ENCODE data around the gene FUT1. TPM values are rescaled to one million over a fixed set of nuclear protein-coding genes. Genes with fewer than 3 reads are reported as not detected.
"Not testable (repeated sequence)": the region's sequence is repeated elsewhere in the genome, so short reads cannot be mapped to it uniquely, and the experiment has no call there.

FUT1 gene
- total RNA-seq, 1 experiment from 2014 or later: 14.7 TPM

DNA sequence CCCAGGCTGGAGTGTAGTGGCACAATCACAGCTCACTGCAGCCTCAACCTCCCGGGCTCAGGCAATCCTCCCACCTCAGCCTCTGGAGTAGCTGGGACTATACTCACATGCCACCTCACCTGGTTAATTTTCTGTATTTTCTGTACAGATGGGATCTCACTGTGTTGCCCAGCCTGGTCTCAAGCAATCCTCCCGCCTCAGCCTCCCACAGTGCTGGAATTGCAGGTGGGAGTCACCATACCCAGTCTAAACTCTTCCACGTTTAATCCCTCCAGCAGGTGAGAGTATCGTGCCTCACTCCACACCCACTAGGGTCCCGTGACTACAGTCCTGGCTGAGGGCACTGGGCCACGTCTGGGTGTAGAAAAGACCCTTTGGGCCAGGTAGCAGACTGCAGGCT lies 41.9 kb upstream of the FUT1 start:
- Mint-ChIP-seq H3K27me3 (ENCODE audit: insufficient read depth, unreplicated experiment) (no peaks in the 10 kb centered on the region), H3K27ac (ENCODE audit: low read depth, unreplicated experiment) (peak overlapping the region; percentile 84), H3K9me3 (ENCODE audit: unreplicated experiment) (no peaks in the 10 kb centered on the region), H3K4me3 (ENCODE audit: unreplicated experiment) (peak overlapping the region; percentile 73), H3K36me3 (ENCODE audit: insufficient read depth, unreplicated experiment) (peaks cover 11% of the 10 kb centered on the region), H3K4me1 (ENCODE audit: insufficient read depth, unreplicated experiment) (peaks cover 6% of the 10 kb centered on the region)
- POLR2A ChIA-PET: interaction anchor here (1.6 to 3.4 kb wide), 3 partner anchors 16 to 48 kb away, joined by 6 to 32 read pairs (median 8); partner anchors contain the start of gene BCAT2
- intact Hi-C loops (cut with micrococcal nuclease): loop anchor here (2.0 kb wide), 1 partner anchor 177 kb away; no protein-coding TSS in a partner anchor
- BruUV-seq (replicated peaks): no TSS peak
- CTCF ChIA-PET: interaction anchor here (0.7 to 11.9 kb wide), 12 partner anchors 9 to 176 kb away, joined by 3 to 337 read pairs (median 4); partner anchors contain the start of genes BCAT2 and HSD17B14
- TF ChIP-seq, protein P1, sequence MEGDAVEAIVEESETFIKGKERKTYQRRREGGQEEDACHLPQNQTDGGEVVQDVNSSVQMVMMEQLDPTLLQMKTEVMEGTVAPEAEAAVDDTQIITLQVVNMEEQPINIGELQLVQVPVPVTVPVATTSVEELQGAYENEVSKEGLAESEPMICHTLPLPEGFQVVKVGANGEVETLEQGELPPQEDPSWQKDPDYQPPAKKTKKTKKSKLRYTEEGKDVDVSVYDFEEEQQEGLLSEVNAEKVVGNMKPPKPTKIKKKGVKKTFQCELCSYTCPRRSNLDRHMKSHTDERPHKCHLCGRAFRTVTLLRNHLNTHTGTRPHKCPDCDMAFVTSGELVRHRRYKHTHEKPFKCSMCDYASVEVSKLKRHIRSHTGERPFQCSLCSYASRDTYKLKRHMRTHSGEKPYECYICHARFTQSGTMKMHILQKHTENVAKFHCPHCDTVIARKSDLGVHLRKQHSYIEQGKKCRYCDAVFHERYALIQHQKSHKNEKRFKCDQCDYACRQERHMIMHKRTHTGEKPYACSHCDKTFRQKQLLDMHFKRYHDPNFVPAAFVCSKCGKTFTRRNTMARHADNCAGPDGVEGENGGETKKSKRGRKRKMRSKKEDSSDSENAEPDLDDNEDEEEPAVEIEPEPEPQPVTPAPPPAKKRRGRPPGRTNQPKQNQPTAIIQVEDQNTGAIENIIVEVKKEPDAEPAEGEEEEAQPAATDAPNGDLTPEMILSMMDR (IDR thresholded peaks at IDR 0.05; ENCODE audit: unreplicated experiment): no peak
- DNase-seq (ENCODE audit: unreplicated experiment): no peak

DNA sequence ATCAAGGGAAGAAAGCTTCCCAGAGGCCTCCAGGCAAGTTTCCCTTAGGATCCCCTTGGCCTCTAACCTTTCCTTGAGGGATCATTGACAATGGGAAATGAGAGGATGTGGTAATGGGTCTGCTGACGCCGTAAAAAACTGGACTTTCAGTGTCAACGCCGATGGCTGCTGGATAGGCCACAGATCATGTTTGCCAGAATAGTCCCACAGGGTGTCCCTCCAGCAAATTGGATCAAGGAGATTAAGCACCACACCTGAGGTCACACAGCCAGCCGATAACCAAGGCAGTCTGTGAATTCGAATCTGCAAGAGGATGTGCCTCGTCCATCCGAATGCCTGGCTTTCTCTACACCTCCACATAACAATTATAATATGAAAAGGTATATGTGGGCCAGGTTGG lies 40.8 kb upstream of the FUT1 start:
- ChIA-PET CTCF (interaction anchor here (0.6 to 11.9 kb wide), 10 partner anchors 8 to 177 kb away, joined by 3 to 337 read pairs (median 4); partner anchors contain the start of gene HSD17B14), POLR2A (interaction anchor here (3.4 kb wide), 1 partner anchor 17 kb away, joined by 32 read pairs; the partner anchor contains the start of gene BCAT2)
- H3K27me3 Mint-ChIP-seq (ENCODE audit: insufficient read depth, unreplicated experiment): no peaks in the 10 kb centered on the region
- no TSS peak for BruUV-seq (replicated peaks)
- peaks cover 11% of the 10 kb centered on the region for H3K36me3 Mint-ChIP-seq (ENCODE audit: insufficient read depth, unreplicated experiment)
- H3K9me3 Mint-ChIP-seq (ENCODE audit: unreplicated experiment): no peaks in the 10 kb centered on the region
- H3K4me3 Mint-ChIP-seq (ENCODE audit: unreplicated experiment): no peak overlapping the region
- TF ChIP-seq, protein P1 (IDR thresholded peaks at IDR 0.05; ENCODE audit: unreplicated experiment): no peak
- no peak overlapping the region for H3K27ac Mint-ChIP-seq (ENCODE audit: low read depth, unreplicated experiment)
- DNase-seq (ENCODE audit: unreplicated experiment): no peak
- peaks cover 6% of the 10 kb centered on the region for H3K4me1 Mint-ChIP-seq (ENCODE audit: insufficient read depth, unreplicated experiment)
- intact Hi-C loops (cut with micrococcal nuclease): no loop called here

DNA sequence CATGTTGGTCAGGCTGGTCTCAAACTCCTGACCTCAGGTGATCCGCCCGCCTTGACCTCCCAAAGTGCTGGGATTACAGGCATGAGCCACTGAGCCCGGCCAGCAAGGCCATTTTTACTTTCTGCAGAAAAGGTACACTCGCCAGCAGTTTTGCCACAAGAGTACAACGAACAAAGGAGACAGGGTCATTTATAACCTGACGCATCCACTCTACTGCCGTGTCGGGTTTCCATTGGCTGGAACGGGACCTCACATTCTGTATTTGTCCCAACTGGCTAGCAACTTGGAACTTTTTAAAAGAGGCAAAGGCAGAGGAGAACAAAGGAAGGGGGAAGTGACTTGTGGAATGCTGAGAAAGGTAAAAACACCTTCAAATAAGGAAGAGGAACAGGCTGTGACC lies 34.9 kb upstream of the FUT1 start:
- intact Hi-C loops (cut with micrococcal nuclease): loop anchor here (10.0 kb wide), 1 partner anchor 417 kb away; no protein-coding TSS in a partner anchor
- ChIA-PET POLR2A (interaction anchor here (0.6 to 2.3 kb wide), 5 partner anchors 32 to 1080 kb away, joined by 3 to 28 read pairs (median 7); partner anchors contain the start of genes CA11 and FTL), CTCF (interaction anchor here (0.6 to 11.9 kb wide), 19 partner anchors 8 to 204 kb away, joined by 3 to 337 read pairs (median 4); partner anchors contain the start of genes CA11 and HSD17B14)
- BruUV-seq (replicated peaks); H3K4me1 Mint-ChIP-seq (ENCODE audit: insufficient read depth, unreplicated experiment); H3K36me3 Mint-ChIP-seq (ENCODE audit: insufficient read depth, unreplicated experiment); H3K27ac Mint-ChIP-seq (ENCODE audit: low read depth, unreplicated experiment); H3K4me3 Mint-ChIP-seq (ENCODE audit: unreplicated experiment); H3K9me3 Mint-ChIP-seq (ENCODE audit: unreplicated experiment); H3K27me3 Mint-ChIP-seq (ENCODE audit: insufficient read depth, unreplicated experiment); DNase-seq (ENCODE audit: unreplicated experiment): not testable (repeated sequence)

DNA sequence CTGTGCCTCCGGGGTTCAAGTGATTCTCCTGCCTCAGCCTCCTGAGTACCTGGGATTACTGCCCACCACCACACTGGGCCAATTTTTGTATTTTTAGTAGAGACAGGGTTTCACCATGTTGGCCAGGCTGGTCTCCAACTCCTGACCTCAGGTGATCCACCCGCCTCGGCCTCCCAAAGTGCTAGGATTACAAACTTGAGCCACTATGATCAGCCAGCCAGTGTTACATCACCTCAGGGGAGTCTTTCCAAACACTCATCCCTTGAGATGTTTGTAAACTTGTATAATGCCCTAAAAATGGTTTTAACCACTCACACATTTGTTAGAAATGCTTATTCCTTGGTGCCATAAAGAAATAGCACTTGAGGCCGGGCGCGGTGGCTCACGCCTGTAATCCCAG lies 34.0 kb upstream of the FUT1 start:
- ChIA-PET POLR2A (interaction anchor here (0.7 kb wide), 1 partner anchor 86 kb away, joined by 4 read pairs; the partner anchor contains the start of gene PPP1R15A), CTCF (interaction anchor here (0.6 to 11.9 kb wide), 5 partner anchors 9 to 321 kb away, joined by 3 to 337 read pairs (median 18); partner anchors contain the start of gene HSD17B14)
- not testable (repeated sequence) for BruUV-seq (replicated peaks); H3K4me1 Mint-ChIP-seq (ENCODE audit: insufficient read depth, unreplicated experiment); H3K4me3 Mint-ChIP-seq (ENCODE audit: unreplicated experiment); H3K27me3 Mint-ChIP-seq (ENCODE audit: insufficient read depth, unreplicated experiment); DNase-seq (ENCODE audit: unreplicated experiment); H3K27ac Mint-ChIP-seq (ENCODE audit: low read depth, unreplicated experiment); H3K36me3 Mint-ChIP-seq (ENCODE audit: insufficient read depth, unreplicated experiment); H3K9me3 Mint-ChIP-seq (ENCODE audit: unreplicated experiment)
- intact Hi-C loops (cut with micrococcal nuclease): loop anchor here (10.0 kb wide), 1 partner anchor 418 kb away; no protein-coding TSS in a partner anchor

DNA sequence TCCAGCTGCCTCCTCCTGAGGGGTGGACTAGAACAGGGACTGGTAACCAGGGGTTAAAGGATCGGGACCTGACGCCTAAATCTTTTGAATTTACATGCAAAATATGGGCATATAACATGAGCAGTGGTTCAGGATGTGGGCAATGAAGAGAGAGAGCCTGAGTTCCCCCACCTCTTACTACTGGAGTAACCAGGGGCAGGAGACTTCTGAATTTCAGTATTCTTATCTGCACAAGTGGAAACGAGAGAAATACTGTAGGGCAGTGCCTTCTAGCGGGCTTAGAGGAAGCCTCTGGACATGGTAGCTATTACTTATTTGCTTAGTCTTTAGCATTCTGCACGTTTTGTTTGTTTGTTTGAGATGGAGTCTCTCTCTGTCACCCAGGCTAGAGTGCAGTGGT lies 32.1 kb upstream of the FUT1 start:
- no peaks in the 10 kb centered on the region for H3K9me3 Mint-ChIP-seq (ENCODE audit: unreplicated experiment)
- H3K4me1 Mint-ChIP-seq (ENCODE audit: insufficient read depth, unreplicated experiment): peaks cover 8% of the 10 kb centered on the region
- TF ChIP-seq, protein P1 (IDR thresholded peaks at IDR 0.05; ENCODE audit: unreplicated experiment): no peak
- no peak for DNase-seq (ENCODE audit: unreplicated experiment)
- H3K4me3 Mint-ChIP-seq (ENCODE audit: unreplicated experiment): no peak overlapping the region
- H3K27ac Mint-ChIP-seq (ENCODE audit: low read depth, unreplicated experiment): no peak overlapping the region
- CTCF ChIA-PET: interaction anchor here (1.2 to 3.8 kb wide), 4 partner anchors 11 to 169 kb away, joined by 3 to 20 read pairs (median 10); no protein-coding TSS in a partner anchor
- intact Hi-C loops (cut with micrococcal nuclease): loop anchor here (10.0 kb wide), 1 partner anchor 420 kb away; no protein-coding TSS in a partner anchor
- H3K36me3 Mint-ChIP-seq (ENCODE audit: insufficient read depth, unreplicated experiment): no peaks in the 10 kb centered on the region
- BruUV-seq (replicated peaks): no TSS peak
- no peaks in the 10 kb centered on the region for H3K27me3 Mint-ChIP-seq (ENCODE audit: insufficient read depth, unreplicated experiment)
- POLR2A ChIA-PET: interaction anchor here (0.7 to 1.2 kb wide), 2 partner anchors 58 to 60 kb away, joined by 3 read pairs; no protein-coding TSS in a partner anchor

All from MCF 10A (cell line).